GM19324 (cell line): Measurements from ENCODE around the gene ANGPTL8.

Experiments
- ATAC-seq: cut with Tn5 transposase; IDR thresholded peaks from one replicate; pipeline ENCODE4 v1.9.1; 2021; ENCODE audit warnings: mild to moderate bottlenecking, moderate library complexity; ENCODE audit not compliant: unreplicated experiment, low FRiP score

The ANGPTL8 gene

GRCh38 chr19:11239377-11240000 is at the start of gene ANGPTL8:
TSS of gene ANGPTL8 (plus strand) at chr19:11239619. CDS start at chr19:11239638, 19 bp downstream.
- ATAC-seq: no peak

GRCh38 chr19:11190501-11190900 is 48.9 kb upstream of the ANGPTL8 start:
- no peak for ATAC-seq

GRCh38 chr19:11191273-11191755 is 48.1 kb upstream of the ANGPTL8 start:
- ATAC-seq: no peak

GRCh38 chr19:11191934-11192333 is 47.5 kb upstream of the ANGPTL8 start:
- no peak for ATAC-seq

- no peak for ATAC-seq
Observed at GRCh38 chr19:11192957-11193939, 46.2 kb upstream of the ANGPTL8 start.

- no peak for ATAC-seq
Observed at GRCh38 chr19:11194173-11194572, 45.2 kb upstream of the ANGPTL8 start.

- no peak for ATAC-seq
Observed at GRCh38 chr19:11194656-11195558, 44.5 kb upstream of the ANGPTL8 start.

GRCh38 chr19:11195681-11196080 is 43.7 kb upstream of the ANGPTL8 start:
- ATAC-seq: no peak

- ATAC-seq: no peak
Observed at GRCh38 chr19:11196406-11197287, 42.8 kb upstream of the ANGPTL8 start.

GRCh38 chr19:11197291-11198174 is 41.9 kb upstream of the ANGPTL8 start, which contains the start of gene KANK2:
TSS of gene KANK2 (minus strand) at chr19:11197545. CDS start at chr19:11194511, 3,034 bp downstream.
- ATAC-seq: peak; percentile 81

- no peak for ATAC-seq
Observed at GRCh38 chr19:11198175-11198534, 41.3 kb upstream of the ANGPTL8 start.

- no peak for ATAC-seq
Observed at GRCh38 chr19:11198769-11199424, 40.5 kb upstream of the ANGPTL8 start.

GRCh38 chr19:11199517-11199916 is 39.9 kb upstream of the ANGPTL8 start:
- ATAC-seq: no peak

- ATAC-seq: no peak
Observed at GRCh38 chr19:11200015-11200574, 39.3 kb upstream of the ANGPTL8 start.

GRCh38 chr19:11200931-11201330 is 38.5 kb upstream of the ANGPTL8 start:
- ATAC-seq: no peak

GRCh38 chr19:11201791-11202190 is 37.6 kb upstream of the ANGPTL8 start:
- ATAC-seq: no peak

GRCh38 chr19:11202488-11203193 is 36.8 kb upstream of the ANGPTL8 start:
- ATAC-seq: no peak
